ENCODE results near the gene UGT2B7. TPM values are rescaled to one million over a fixed set of nuclear protein-coding genes. Genes with fewer than 3 reads are reported as not detected.
"Not testable (repeated sequence)": the region's sequence is repeated elsewhere in the genome, so short reads cannot be mapped to it uniquely, and the experiment has no call there.

UGT2B7 gene
- total RNA-seq = 1.1 and 1.2 TPM in 2 replicates
- long read RNA-seq, transcript UGT2B7-201 (6 exons, 1,887 nt) = major isoform, 8 of 17 reads
- long read RNA-seq, partial matches to known transcripts = 0 of 17 reads
- long read RNA-seq, other reads (novel, unspliced or antisense) = 9 of 17 reads

DNA sequence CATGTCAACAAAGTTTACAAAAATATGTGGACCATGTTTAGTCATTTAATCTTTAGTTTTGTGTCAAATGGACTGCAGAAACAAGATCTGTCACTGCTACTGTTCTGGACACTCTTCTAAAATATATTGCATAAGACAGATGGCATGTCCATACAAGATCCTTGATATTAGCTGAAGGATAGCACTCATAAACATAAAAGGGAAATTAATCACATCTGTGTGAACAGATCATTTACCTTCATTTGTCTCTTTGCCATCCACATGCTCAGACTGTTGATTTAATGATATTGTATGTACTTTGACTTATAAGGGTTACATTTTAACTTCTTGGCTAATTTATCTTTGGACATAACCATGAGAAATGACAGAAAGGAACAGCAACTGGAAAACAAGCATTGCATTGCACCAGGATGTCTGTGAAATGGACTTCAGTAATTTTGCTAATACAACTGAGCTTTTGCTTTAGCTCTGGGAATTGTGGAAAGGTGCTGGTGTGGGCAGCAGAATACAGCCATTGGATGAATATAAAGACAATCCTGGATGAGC, at the start of gene UGT2B7:
Gene UGT2B7, plus strand, starts transcription at position 364 of the 546 bp plus-strand sequence. Its CDS starts 47 bp downstream, at position 411.
- Mint-ChIP-seq H3K27me3 (no peaks in the 10 kb centered on the region), H3K36me3 (ENCODE audit: insufficient read depth) (peaks cover 2% of the 10 kb centered on the region), H3K4me3 (ENCODE audit: low read depth) (peak within 1 kb of the TSS; percentile 11), H3K27ac (peak within 1 kb of the TSS; percentile 75), H3K9me3 (ENCODE audit: low read depth) (peaks cover 4% of the 10 kb centered on the region), H3K4me1 (ENCODE audit: low read depth) (peaks cover 35% of the 10 kb centered on the region)
- DNase-seq (ENCODE audit: low spot score, unreplicated experiment) = no peak
- TF ChIP-seq, protein P1, sequence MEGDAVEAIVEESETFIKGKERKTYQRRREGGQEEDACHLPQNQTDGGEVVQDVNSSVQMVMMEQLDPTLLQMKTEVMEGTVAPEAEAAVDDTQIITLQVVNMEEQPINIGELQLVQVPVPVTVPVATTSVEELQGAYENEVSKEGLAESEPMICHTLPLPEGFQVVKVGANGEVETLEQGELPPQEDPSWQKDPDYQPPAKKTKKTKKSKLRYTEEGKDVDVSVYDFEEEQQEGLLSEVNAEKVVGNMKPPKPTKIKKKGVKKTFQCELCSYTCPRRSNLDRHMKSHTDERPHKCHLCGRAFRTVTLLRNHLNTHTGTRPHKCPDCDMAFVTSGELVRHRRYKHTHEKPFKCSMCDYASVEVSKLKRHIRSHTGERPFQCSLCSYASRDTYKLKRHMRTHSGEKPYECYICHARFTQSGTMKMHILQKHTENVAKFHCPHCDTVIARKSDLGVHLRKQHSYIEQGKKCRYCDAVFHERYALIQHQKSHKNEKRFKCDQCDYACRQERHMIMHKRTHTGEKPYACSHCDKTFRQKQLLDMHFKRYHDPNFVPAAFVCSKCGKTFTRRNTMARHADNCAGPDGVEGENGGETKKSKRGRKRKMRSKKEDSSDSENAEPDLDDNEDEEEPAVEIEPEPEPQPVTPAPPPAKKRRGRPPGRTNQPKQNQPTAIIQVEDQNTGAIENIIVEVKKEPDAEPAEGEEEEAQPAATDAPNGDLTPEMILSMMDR (IDR thresholded peaks at IDR 0.05; ENCODE audit: unreplicated experiment) = no peak

DNA sequence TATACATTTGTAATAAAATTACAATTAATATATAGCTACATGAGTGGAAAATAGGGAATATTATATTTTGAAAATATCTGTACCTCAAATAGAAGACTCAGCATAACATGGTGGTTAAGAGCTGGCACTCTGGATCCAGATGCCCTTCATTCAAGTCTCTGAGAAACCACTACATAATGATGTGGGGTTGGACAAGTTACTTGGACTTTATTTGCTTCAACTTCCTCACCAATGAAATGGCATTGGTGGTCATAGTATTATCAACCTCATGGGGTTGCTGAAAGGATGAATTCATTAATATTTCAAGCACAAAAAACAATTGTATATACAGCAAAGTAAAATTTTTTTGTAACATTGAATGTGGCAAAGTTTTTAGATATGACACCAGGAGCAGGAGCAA, 46.4 kb upstream of the UGT2B7 start:
- DNase-seq (ENCODE audit: low spot score, unreplicated experiment) = no peak
- Mint-ChIP-seq H3K9me3 (ENCODE audit: low read depth) (peaks cover 15% of the 10 kb centered on the region), H3K4me3 (ENCODE audit: low read depth) (no peak overlapping the region), H3K27me3 (no peaks in the 10 kb centered on the region), H3K36me3 (ENCODE audit: insufficient read depth) (peaks cover 12% of the 10 kb centered on the region), H3K27ac (no peak overlapping the region), H3K4me1 (ENCODE audit: low read depth) (peaks cover 13% of the 10 kb centered on the region)
- TF ChIP-seq, protein P1 (IDR thresholded peaks at IDR 0.05; ENCODE audit: unreplicated experiment) = no peak

DNA sequence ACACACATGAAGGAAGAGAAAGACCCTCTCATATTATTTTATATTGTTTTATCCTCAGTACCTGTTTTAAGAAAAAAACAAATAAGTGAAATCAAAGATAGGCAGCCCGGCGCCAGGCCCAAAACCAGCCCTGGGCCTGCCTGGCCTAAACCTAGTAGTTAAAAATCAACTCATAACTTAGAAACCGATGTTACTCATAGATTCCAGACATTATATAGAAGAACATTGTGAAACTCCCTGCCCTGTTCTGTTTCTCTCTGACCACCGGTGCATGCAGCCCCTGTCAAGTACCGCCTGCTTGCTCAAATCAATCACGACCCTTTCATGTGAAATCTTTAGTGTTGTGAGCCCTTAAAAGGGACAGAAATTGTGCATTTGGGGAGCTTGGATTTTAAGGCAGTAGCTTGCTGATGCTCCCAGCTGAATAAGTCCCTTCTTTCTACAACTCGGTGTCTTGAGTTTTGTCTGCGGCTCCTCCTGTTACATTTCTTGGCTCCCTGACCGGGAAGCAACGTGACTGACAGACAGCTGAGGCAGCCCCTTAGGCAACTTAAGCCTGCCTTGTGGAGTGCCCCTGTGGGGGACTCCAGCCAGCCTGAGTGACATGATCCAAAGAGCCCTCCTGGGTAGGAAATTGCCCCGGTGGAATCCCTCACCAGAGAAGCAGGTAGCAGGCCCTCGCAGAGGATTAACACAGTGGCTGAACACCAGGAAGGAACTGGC, 45.3 kb upstream of the UGT2B7 start:
- H3K4me1 Mint-ChIP-seq (ENCODE audit: low read depth) = peaks cover 13% of the 10 kb centered on the region
- H3K4me3 Mint-ChIP-seq (ENCODE audit: low read depth); H3K27me3 Mint-ChIP-seq; DNase-seq (ENCODE audit: low spot score, unreplicated experiment); H3K9me3 Mint-ChIP-seq (ENCODE audit: low read depth); H3K36me3 Mint-ChIP-seq (ENCODE audit: insufficient read depth); H3K27ac Mint-ChIP-seq: not testable (repeated sequence)

DNA sequence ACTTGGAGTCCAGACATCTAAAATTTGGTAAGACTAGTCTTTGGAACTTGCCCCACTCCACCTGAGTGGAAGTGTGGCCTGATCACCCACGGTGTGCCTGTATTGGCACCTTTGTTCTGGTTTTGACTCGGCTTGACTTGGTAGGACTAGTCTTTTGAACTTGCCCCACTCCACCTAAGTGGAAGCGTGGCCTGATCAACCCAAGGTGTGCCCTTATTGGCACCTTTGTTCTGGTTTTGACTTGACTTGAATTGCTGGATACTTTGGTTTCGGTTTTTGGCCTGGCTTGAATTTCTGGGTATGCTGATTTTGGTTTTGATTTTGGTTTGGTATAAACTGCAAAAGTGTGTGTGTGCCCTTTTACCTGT, 44.7 kb upstream of the UGT2B7 start:
- Mint-ChIP-seq H3K4me1 (ENCODE audit: low read depth) (peaks cover 16% of the 10 kb centered on the region), H3K4me3 (ENCODE audit: low read depth) (no peak overlapping the region), H3K27ac (no peak overlapping the region), H3K27me3 (no peaks in the 10 kb centered on the region), H3K36me3 (ENCODE audit: insufficient read depth) (peaks cover 5% of the 10 kb centered on the region), H3K9me3 (ENCODE audit: low read depth) (peaks cover 4% of the 10 kb centered on the region)
- no peak for DNase-seq (ENCODE audit: low spot score, unreplicated experiment)
- TF ChIP-seq, protein P1 (IDR thresholded peaks at IDR 0.05; ENCODE audit: unreplicated experiment) = no peak

DNA sequence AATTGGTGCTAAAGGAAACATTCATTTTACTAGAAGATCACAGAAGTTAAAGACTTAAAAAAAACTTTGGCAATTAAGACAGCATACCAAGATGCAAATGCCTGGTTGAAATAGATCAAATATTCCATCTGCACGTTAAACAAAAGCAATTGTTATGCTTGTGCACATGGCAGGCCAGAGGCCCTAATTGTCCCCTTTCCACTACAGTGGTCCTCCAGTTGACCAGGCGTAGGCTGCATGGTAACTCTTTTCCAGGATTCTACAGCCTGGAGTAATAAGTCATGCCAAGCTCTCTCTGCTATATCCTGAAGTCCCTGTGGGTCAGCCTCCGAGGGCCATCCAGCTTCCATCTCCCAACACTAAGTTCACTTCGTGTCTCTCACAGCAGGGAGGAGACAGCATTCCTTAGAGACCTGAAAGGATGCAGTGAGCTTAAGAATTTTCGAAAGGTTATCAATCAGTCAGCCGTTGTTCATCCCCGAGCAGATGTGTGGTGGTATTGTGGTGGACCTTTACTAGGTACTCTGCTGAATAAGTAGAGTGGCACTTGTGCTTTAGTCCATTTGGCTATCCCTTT, 42.9 kb upstream of the UGT2B7 start:
- H3K27ac Mint-ChIP-seq; H3K9me3 Mint-ChIP-seq (ENCODE audit: low read depth); H3K36me3 Mint-ChIP-seq (ENCODE audit: insufficient read depth); H3K27me3 Mint-ChIP-seq; H3K4me3 Mint-ChIP-seq (ENCODE audit: low read depth); DNase-seq (ENCODE audit: low spot score, unreplicated experiment): not testable (repeated sequence)
- H3K4me1 Mint-ChIP-seq (ENCODE audit: low read depth) = peaks cover 34% of the 10 kb centered on the region

DNA sequence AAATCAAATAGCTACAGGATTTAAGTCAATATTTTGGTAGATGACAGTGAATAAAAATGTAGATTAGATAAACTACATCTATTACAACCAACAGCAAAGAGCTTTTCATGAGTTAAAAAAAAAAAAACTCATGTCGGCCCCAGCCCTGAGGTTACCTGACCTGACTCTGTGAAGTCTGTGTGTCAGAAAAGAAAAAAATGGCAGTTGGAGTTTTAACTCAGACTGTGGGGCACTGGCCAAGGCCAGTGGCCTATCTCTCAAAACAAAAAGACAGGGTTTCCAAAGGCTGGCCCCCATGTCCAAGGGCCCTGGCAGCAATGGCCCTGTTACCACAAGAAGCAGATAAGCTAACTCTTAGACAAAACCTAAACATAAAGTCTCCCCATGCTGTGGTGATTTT, 42.2 kb upstream of the UGT2B7 start:
- peaks cover 40% of the 10 kb centered on the region for H3K4me1 Mint-ChIP-seq (ENCODE audit: low read depth)
- not testable (repeated sequence) for H3K9me3 Mint-ChIP-seq (ENCODE audit: low read depth); H3K4me3 Mint-ChIP-seq (ENCODE audit: low read depth); H3K27me3 Mint-ChIP-seq; H3K27ac Mint-ChIP-seq; DNase-seq (ENCODE audit: low spot score, unreplicated experiment); H3K36me3 Mint-ChIP-seq (ENCODE audit: insufficient read depth)
